ENCODE data around the gene SH3BGR. TPM values are rescaled to one million over a fixed set of nuclear protein-coding genes. Genes with fewer than 3 reads are reported as not detected.

Gene SH3BGR
- total RNA-seq, 1 experiment from 2014 or later: 0.82 TPM

DNA sequence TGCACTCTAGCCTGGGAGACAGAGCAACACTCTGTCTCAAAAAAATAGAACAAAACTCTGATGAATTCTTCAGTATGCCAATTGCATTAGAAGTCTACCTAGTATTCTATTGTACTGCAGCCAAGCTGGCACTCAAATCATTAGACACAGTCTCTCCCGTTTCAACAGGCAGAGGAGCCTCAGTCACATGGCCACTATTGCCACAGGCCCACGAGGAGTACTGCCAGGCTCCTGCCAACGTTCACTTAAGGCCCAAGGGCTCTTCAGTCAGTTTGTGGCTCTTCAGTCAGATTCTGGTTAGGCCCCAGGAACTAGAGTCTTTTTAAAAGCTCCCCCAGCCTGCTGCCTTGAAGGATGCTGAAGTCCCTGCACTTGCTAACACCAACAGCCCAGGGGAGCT is 73.4 kb downstream of the SH3BGR start:
- TF ChIP-seq, protein P1, sequence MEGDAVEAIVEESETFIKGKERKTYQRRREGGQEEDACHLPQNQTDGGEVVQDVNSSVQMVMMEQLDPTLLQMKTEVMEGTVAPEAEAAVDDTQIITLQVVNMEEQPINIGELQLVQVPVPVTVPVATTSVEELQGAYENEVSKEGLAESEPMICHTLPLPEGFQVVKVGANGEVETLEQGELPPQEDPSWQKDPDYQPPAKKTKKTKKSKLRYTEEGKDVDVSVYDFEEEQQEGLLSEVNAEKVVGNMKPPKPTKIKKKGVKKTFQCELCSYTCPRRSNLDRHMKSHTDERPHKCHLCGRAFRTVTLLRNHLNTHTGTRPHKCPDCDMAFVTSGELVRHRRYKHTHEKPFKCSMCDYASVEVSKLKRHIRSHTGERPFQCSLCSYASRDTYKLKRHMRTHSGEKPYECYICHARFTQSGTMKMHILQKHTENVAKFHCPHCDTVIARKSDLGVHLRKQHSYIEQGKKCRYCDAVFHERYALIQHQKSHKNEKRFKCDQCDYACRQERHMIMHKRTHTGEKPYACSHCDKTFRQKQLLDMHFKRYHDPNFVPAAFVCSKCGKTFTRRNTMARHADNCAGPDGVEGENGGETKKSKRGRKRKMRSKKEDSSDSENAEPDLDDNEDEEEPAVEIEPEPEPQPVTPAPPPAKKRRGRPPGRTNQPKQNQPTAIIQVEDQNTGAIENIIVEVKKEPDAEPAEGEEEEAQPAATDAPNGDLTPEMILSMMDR (IDR thresholded peaks at IDR 0.05; ENCODE audit: insufficient read depth in 1 of 2, low read depth in 1 of 2, low read length in 1 of 2, severe bottlenecking in 1 of 2, unreplicated experiment in 1 of 2): no peak
- Mint-ChIP-seq H3K9me3 (ENCODE audit: unreplicated experiment) (no peaks in the 10 kb centered on the region), H3K4me1 (ENCODE audit: low read depth, unreplicated experiment) (no peaks in the 10 kb centered on the region), H3K36me3 (ENCODE audit: insufficient read depth, unreplicated experiment) (no peaks in the 10 kb centered on the region), H3K4me3 (ENCODE audit: unreplicated experiment) (no peak overlapping the region), H3K27me3 (ENCODE audit: insufficient read depth, unreplicated experiment) (peaks cover 15% of the 10 kb centered on the region), H3K27ac (ENCODE audit: unreplicated experiment) (no peak overlapping the region)
- DNase-seq: no peak
- Histone ChIP-seq H3K36me3 (ENCODE audit: control insufficient read depth, insufficient read depth, low read length) (no peaks in the 10 kb centered on the region), H3K27me3 (replicated peaks; ENCODE audit: control insufficient read depth, insufficient read depth, low read length) (no peaks in the 10 kb centered on the region), H3K9me3 (no peaks in the 10 kb centered on the region), H3K4me1 (no peaks in the 10 kb centered on the region), H3K4me3 (ENCODE audit: low read depth, low read length) (no peak overlapping the region)
- BruUV-seq (replicated peaks): no TSS peak
- intact Hi-C loops (cut with micrococcal nuclease; ENCODE audit: unreplicated experiment): no loop called here
- ChIA-PET CTCF (no interaction called here), POLR2A (no interaction called here)

- no peaks in the 10 kb centered on the region for H3K36me3 ChIP-seq (ENCODE audit: control insufficient read depth, insufficient read depth, low read length)
- no peaks in the 10 kb centered on the region for H3K9me3 Mint-ChIP-seq (ENCODE audit: unreplicated experiment)
- POLR2A ChIA-PET: no interaction called here
- H3K36me3 Mint-ChIP-seq (ENCODE audit: insufficient read depth, unreplicated experiment): no peaks in the 10 kb centered on the region
- H3K4me3 ChIP-seq (ENCODE audit: low read depth, low read length): no peak overlapping the region
- TF ChIP-seq, protein P1 (IDR thresholded peaks at IDR 0.05; ENCODE audit: insufficient read depth in 1 of 2, low read depth in 1 of 2, low read length in 1 of 2, severe bottlenecking in 1 of 2, unreplicated experiment in 1 of 2): no peak
- no peaks in the 10 kb centered on the region for H3K4me1 ChIP-seq
- peaks cover 13% of the 10 kb centered on the region for H3K27me3 Mint-ChIP-seq (ENCODE audit: insufficient read depth, unreplicated experiment)
- DNase-seq: no peak
- intact Hi-C loops (cut with micrococcal nuclease; ENCODE audit: unreplicated experiment): no loop called here
- no peaks in the 10 kb centered on the region for H3K9me3 ChIP-seq
- H3K4me3 Mint-ChIP-seq (ENCODE audit: unreplicated experiment): no peak overlapping the region
- H3K27ac Mint-ChIP-seq (ENCODE audit: unreplicated experiment): no peak overlapping the region
- no peaks in the 10 kb centered on the region for H3K4me1 Mint-ChIP-seq (ENCODE audit: low read depth, unreplicated experiment)
- CTCF ChIA-PET: no interaction called here
- no TSS peak for BruUV-seq (replicated peaks)
- no peaks in the 10 kb centered on the region for H3K27me3 ChIP-seq (replicated peaks; ENCODE audit: control insufficient read depth, insufficient read depth, low read length)
Observed at GRCh38 chr21:39525601-39526000, 73.8 kb downstream of the SH3BGR start.

- H3K27me3 Mint-ChIP-seq (ENCODE audit: insufficient read depth, unreplicated experiment): peaks cover 7% of the 10 kb centered on the region
- CTCF ChIA-PET: no interaction called here
- H3K27ac Mint-ChIP-seq (ENCODE audit: unreplicated experiment): no peak overlapping the region
- Histone ChIP-seq H3K9me3 (no peaks in the 10 kb centered on the region), H3K27me3 (replicated peaks; ENCODE audit: control insufficient read depth, insufficient read depth, low read length) (no peaks in the 10 kb centered on the region), H3K36me3 (ENCODE audit: control insufficient read depth, insufficient read depth, low read length) (no peaks in the 10 kb centered on the region), H3K4me3 (ENCODE audit: low read depth, low read length) (no peak overlapping the region), H3K4me1 (no peaks in the 10 kb centered on the region)
- TF ChIP-seq, protein P1 (IDR thresholded peaks at IDR 0.05; ENCODE audit: insufficient read depth in 1 of 2, low read depth in 1 of 2, low read length in 1 of 2, severe bottlenecking in 1 of 2, unreplicated experiment in 1 of 2): no peak
- H3K9me3 Mint-ChIP-seq (ENCODE audit: unreplicated experiment): no peaks in the 10 kb centered on the region
- no peaks in the 10 kb centered on the region for H3K36me3 Mint-ChIP-seq (ENCODE audit: insufficient read depth, unreplicated experiment)
- no peak for DNase-seq
- BruUV-seq (replicated peaks): no TSS peak
- POLR2A ChIA-PET: no interaction called here
- intact Hi-C loops (cut with micrococcal nuclease; ENCODE audit: unreplicated experiment): no loop called here
- H3K4me3 Mint-ChIP-seq (ENCODE audit: unreplicated experiment): no peak overlapping the region
- no peaks in the 10 kb centered on the region for H3K4me1 Mint-ChIP-seq (ENCODE audit: low read depth, unreplicated experiment)
Observed at GRCh38 chr21:39527067-39527595, 75.4 kb downstream of the SH3BGR start.

Measured in Caco-2 (cell line).